GM12872 (cell line): ENCODE measurements around the gene CGAS.

Experiments used
- CTCF ChIP-seq: IDR thresholded peaks from 3 replicates; pipeline ENCODE4 v1.5.1; 2011; ENCODE audit warnings: low read depth, mild to moderate bottlenecking, low read length, moderate library complexity; ENCODE audit not compliant: insufficient read depth

Gene CGAS

GRCh38 chr6:73452107-73452461 is at the start of gene CGAS:
TSS of gene CGAS (minus strand) at chr6:73452297. CDS start at chr6:73452181, 116 bp downstream.
- no peak for TF ChIP-seq CTCF

GRCh38 chr6:73497915-73498314 is 45.8 kb upstream of the CGAS start:
- no peak for TF ChIP-seq CTCF

- TF ChIP-seq CTCF, result no peak
These were observed 39.3 kb upstream of the CGAS start for GRCh38 chr6:73491377-73491776.

- TF ChIP-seq CTCF, result no peak
These were observed 35.4 kb upstream of the CGAS start for GRCh38 chr6:73487473-73487872.

GRCh38 chr6:73484438-73484837 is 32.3 kb upstream of the CGAS start:
- TF ChIP-seq CTCF, result no peak

- no peak for TF ChIP-seq CTCF
These were observed 29.9 kb upstream of the CGAS start for GRCh38 chr6:73481969-73482368.

GRCh38 chr6:73477407-73477806 is 25.3 kb upstream of the CGAS start:
- TF ChIP-seq CTCF, result no peak

GRCh38 chr6:73476723-73477122 is 24.6 kb upstream of the CGAS start:
- TF ChIP-seq CTCF, result no peak
